ENCODE data around the gene CXXC5. TPM values are rescaled to one million over a fixed set of nuclear protein-coding genes. Genes with fewer than 3 reads are reported as not detected.

CXXC5 gene
- total and polyA plus RNA-seq, 2 experiments from 2014 or later: 90.9 to 106 TPM

GRCh38 chr5:139705191-139705590, 57.0 kb downstream of the CXXC5 start:
- H2AFZ ChIP-seq: no peak overlapping the region
- WGBS (ENCODE audit: low lambda C conversion rate, missing lambda C conversion rate): 88% methylated on average over 3 of the region's 3 CpGs
- H3K4me3 ChIP-seq: no peak overlapping the region
- H3K9me2 ChIP-seq (replicated peaks; ENCODE audit: insufficient read depth): no peaks in the 10 kb centered on the region
- peaks cover 43% of the 10 kb centered on the region for H3K4me1 ChIP-seq (ENCODE audit: insufficient read depth)
- H3K27ac ChIP-seq: no peak overlapping the region
- no peak overlapping the region for H3K4me2 ChIP-seq
- no peak for DNase-seq (ENCODE audit: low spot score)
- H3K79me2 ChIP-seq: no peaks in the 10 kb centered on the region
- no peaks in the 10 kb centered on the region for H3K36me3 ChIP-seq (replicated peaks; ENCODE audit: insufficient read depth, low read depth)
- no peaks in the 10 kb centered on the region for H3K9me3 ChIP-seq (ENCODE audit: low read depth)
- TF ChIP-seq, protein P1, sequence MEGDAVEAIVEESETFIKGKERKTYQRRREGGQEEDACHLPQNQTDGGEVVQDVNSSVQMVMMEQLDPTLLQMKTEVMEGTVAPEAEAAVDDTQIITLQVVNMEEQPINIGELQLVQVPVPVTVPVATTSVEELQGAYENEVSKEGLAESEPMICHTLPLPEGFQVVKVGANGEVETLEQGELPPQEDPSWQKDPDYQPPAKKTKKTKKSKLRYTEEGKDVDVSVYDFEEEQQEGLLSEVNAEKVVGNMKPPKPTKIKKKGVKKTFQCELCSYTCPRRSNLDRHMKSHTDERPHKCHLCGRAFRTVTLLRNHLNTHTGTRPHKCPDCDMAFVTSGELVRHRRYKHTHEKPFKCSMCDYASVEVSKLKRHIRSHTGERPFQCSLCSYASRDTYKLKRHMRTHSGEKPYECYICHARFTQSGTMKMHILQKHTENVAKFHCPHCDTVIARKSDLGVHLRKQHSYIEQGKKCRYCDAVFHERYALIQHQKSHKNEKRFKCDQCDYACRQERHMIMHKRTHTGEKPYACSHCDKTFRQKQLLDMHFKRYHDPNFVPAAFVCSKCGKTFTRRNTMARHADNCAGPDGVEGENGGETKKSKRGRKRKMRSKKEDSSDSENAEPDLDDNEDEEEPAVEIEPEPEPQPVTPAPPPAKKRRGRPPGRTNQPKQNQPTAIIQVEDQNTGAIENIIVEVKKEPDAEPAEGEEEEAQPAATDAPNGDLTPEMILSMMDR (IDR thresholded peaks at IDR 0.05; ENCODE audit: poor library complexity): no peak
- no peak for TF ChIP-seq EZH2phosphoT487 (IDR thresholded peaks at IDR 0.05; ENCODE audit: low read depth, severe bottlenecking, unreplicated experiment)
- no peak for TF ChIP-seq EZH2 (IDR thresholded peaks at IDR 0.05; ENCODE audit: borderline replicate concordance)
- no peaks in the 10 kb centered on the region for H3K27me3 ChIP-seq
- H4K20me1 ChIP-seq (ENCODE audit: insufficient read depth, poor library complexity, severe bottlenecking): no peaks in the 10 kb centered on the region

DNA sequence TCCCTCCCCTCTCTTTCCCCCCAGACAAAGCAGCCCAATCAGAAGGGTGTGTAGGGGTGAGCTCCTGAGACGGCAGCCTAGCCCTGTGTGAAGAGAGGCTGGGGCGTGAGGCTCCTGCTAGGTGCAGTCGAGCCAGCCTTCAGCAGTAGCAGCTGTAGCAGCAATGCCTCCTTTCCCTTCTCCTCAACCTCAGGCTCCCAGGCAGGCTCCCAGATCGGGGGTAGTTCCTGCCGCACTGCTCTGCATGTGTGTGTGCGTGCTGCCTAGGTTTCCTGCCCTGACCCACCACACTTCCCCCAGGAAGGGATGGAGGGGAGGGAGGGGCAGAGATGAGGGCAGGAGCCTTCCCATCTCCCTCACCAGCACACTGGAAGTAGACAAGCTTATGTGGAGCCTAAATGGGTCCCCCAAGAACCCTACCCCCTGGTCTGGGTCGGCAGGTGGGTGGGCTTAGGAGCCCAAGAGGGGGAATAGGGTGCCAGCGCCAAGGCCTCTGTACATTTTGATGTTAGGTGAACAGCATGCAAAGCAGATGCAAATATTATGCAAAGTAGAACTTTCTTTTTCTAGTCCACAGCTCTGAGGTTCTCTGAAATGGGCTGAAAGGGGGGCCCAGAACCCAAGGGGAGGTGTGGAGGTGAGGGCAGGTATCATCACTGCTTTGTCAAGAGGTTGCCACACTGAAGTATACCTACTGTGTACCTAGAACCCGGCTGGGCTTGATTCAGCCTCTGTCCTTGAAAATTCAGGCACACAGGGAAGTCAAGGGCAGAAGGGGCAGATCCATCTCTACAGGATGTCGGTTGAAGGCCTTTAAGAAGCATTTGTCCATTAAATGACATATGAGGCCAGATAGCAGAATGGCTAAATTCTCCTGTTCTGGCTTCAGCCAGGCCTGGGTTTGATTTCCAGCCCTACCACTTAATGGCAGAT, 57.8 kb downstream of the CXXC5 start:
- WGBS (ENCODE audit: low lambda C conversion rate, missing lambda C conversion rate): 70% methylated on average over 10 of the region's 10 CpGs

DNA sequence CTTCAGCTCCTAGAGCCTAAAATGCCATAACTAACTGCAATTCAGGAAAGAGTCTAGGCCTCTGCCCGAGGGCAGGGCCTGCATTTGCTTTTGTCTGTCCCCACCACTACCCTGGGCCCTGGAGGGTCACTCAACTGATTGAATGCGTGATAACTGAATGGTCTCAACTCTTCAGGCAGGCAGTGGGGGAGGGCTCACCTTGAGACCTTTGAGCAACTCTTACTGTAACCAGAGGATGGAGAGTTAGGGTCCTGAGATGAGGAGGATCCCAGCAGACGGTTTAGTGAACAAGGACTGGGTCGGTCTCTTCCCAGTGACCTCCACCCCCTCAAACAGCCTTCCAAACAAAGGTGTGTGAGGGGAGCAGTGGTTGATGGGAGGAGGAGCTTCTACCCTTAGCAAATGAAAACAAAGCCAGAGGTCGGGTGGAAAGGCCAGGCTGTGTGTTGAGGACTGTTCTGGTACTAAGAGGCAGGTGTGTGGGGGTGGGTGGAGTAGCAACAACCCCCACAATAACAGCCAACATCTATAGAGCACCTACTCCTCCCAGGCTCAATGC, 59.4 kb downstream of the CXXC5 start:
- no peak overlapping the region for H2AFZ ChIP-seq
- H4K20me1 ChIP-seq (ENCODE audit: insufficient read depth, poor library complexity, severe bottlenecking): no peaks in the 10 kb centered on the region
- H3K4me3 ChIP-seq: no peak overlapping the region
- H3K27ac ChIP-seq: peak overlapping the region; percentile 31
- H3K79me2 ChIP-seq: no peaks in the 10 kb centered on the region
- no peaks in the 10 kb centered on the region for H3K9me2 ChIP-seq (replicated peaks; ENCODE audit: insufficient read depth)
- TF ChIP-seq, protein P1 (IDR thresholded peaks at IDR 0.05; ENCODE audit: poor library complexity): no peak
- TF ChIP-seq EZH2phosphoT487 (IDR thresholded peaks at IDR 0.05; ENCODE audit: low read depth, severe bottlenecking, unreplicated experiment) (no peak), EZH2 (IDR thresholded peaks at IDR 0.05; ENCODE audit: borderline replicate concordance) (no peak)
- DNase-seq (ENCODE audit: low spot score): peak; percentile 10
- no peaks in the 10 kb centered on the region for H3K36me3 ChIP-seq (replicated peaks; ENCODE audit: insufficient read depth, low read depth)
- peaks cover 42% of the 10 kb centered on the region for H3K4me1 ChIP-seq (ENCODE audit: insufficient read depth)
- 55% methylated on average over 5 of the region's 5 CpGs for WGBS (ENCODE audit: low lambda C conversion rate, missing lambda C conversion rate)
- H3K9me3 ChIP-seq (ENCODE audit: low read depth): no peaks in the 10 kb centered on the region
- peak overlapping the region; percentile 16 for H3K4me2 ChIP-seq
- H3K27me3 ChIP-seq: peaks cover 5% of the 10 kb centered on the region

More for the DNA sequence above, 57.8 kb downstream of the CXXC5 start:
- Histone ChIP-seq H3K27me3 (no peaks in the 10 kb centered on the region), H3K4me3 (no peak overlapping the region), H3K79me2 (no peaks in the 10 kb centered on the region), H3K9me2 (replicated peaks; ENCODE audit: insufficient read depth) (no peaks in the 10 kb centered on the region), H3K4me1 (ENCODE audit: insufficient read depth) (peaks cover 44% of the 10 kb centered on the region), H3K4me2 (no peak overlapping the region), H3K36me3 (replicated peaks; ENCODE audit: insufficient read depth, low read depth) (no peaks in the 10 kb centered on the region), H3K9me3 (ENCODE audit: low read depth) (no peaks in the 10 kb centered on the region), H4K20me1 (ENCODE audit: insufficient read depth, poor library complexity, severe bottlenecking) (no peaks in the 10 kb centered on the region), H3K27ac (no peak overlapping the region), H2AFZ (no peak overlapping the region)
- TF ChIP-seq, protein P1 (IDR thresholded peaks at IDR 0.05; ENCODE audit: poor library complexity): no peak
- TF ChIP-seq EZH2 (IDR thresholded peaks at IDR 0.05; ENCODE audit: borderline replicate concordance) (no peak), EZH2phosphoT487 (IDR thresholded peaks at IDR 0.05; ENCODE audit: low read depth, severe bottlenecking, unreplicated experiment) (no peak)
- DNase-seq (ENCODE audit: low spot score): no peak
